K562 (cell line): ENCODE results near the gene CRABP2. TPM values are rescaled to one million over a fixed set of nuclear protein-coding genes. Genes with fewer than 3 reads are reported as not detected.

Experiments used
- CAMTA2 ChIP-seq: fragments of 250-450 bp; sonication (Bioruptor Pico); conservative IDR thresholded peaks from 2 replicates; pipeline ENCODE4 v1.5.1; 2022
- OTX1 ChIP-seq: fragments of 450-650 bp; formaldehyde crosslinking; IDR thresholded peaks from 2 replicates; pipeline ENCODE4 v1.4.0; 2022; ENCODE audit warnings: mild to moderate bottlenecking
- PTTG1 ChIP-seq: fragments of 450-650 bp; IDR thresholded peaks from 2 replicates; pipeline ENCODE4 v1.6.1; 2016; ENCODE audit warnings: low read depth, mild to moderate bottlenecking, missing genetic modification characterization, missing compliant biosample characterization
- SNIP1 ChIP-seq: fragments of 450-650 bp; IDR thresholded peaks from 2 replicates; pipeline ENCODE4 v1.7.1; 2017; ENCODE audit warnings: low read depth, mild to moderate bottlenecking
- ZBTB40 ChIP-seq, 2 experiments: fragments of 450-650 bp in 1 of 2; sonication (generic) in 1 of 2; formaldehyde crosslinking in 1 of 2; IDR thresholded peaks; 2 replicates each; pipeline versions ENCODE4 v1.7.1 to v1.9.0; 2016 to 2022; ENCODE audit warnings: inconsistent platforms in 1 of 2, mild to moderate bottlenecking in 1 of 2, missing genetic modification reagents in 1 of 2
- ZMIZ1 ChIP-seq, 2 experiments: fragments of 150-350 bp in 1 of 2; IDR thresholded peaks; 2 replicates each; pipeline ENCODE4 v1.6.1; 2012 to 2016; ENCODE audit warnings: low read depth in 2 of 2, low read length in 2 of 2, mild to moderate bottlenecking in 1 of 2, moderate library complexity in 1 of 2
- polyA plus RNA-seq, 8 experiments: library from polyadenylated mRNA; depleted of rRNA in 4 of 8; stranded (reverse) in 5 of 8; unstranded in 3 of 8; fragments of >200 nt; fragmentation: Nextera tagmentation in 2 of 8; fragmentation: Illumina TruSeq in 1 of 8; extraction: Ambion mirVana in 2 of 8; extraction: Trizol in 1 of 8; gene quantifications; 2 replicates each; pipeline versions ENCODE4 v1.2.1 to v1.2.3, GENCODE V29; 2011 to 2014; ENCODE audit warnings: inconsistent platforms in 1 of 8, missing spikeins in 1 of 8
- total RNA-seq, 7 experiments: library from RNA; depleted of rRNA in 6 of 7; stranded (reverse); fragments of >200 nt in 6 of 7; fragmentation: Illumina TruSeq in 2 of 7; extraction: Trizol in 2 of 7; gene quantifications; 2 replicates each; pipeline versions ENCODE4 v1.2.1 to v1.2.3, GENCODE V29; 2011 to 2021; ENCODE audit warnings: low replicate concordance in 1 of 7
- TF ChIP-seq, protein P1 (sequence below): fragments of 250-450 bp; sonication (Bioruptor Pico); IDR thresholded peaks from 2 replicates; pipeline ENCODE4 v1.5.0; 2021; ENCODE audit warnings: mild to moderate bottlenecking, moderate library complexity
- TF ChIP-seq, protein P2 (sequence below): fragments of 450-650 bp; formaldehyde crosslinking; conservative IDR thresholded peaks from 2 replicates; pipeline ENCODE4 v1.4.0; 2022; ENCODE audit warnings: mild to moderate bottlenecking, missing genetic modification characterization

Gene CRABP2
- total and polyA plus RNA-seq, 9 of the 15 experiments (the other 6 are each of a cell fraction or from before 2014, with no cell fraction given) = 0.30 to 2.5 (median 0.82) TPM

GRCh38 chr1:156751757-156752481, 46.5 kb upstream of the CRABP2 start (continued):
- TF ChIP-seq ZBTB40 (IDR thresholded peaks at IDR 0.05) = peak; percentile 50; the same call in 1 of the 2 replicates
- no peak for TF ChIP-seq ZBTB40 (CRISPR knock-in tag; IDR thresholded peaks at IDR 0.05)
- no peak for TF ChIP-seq CAMTA2 (CRISPR knock-in tag)
- TF ChIP-seq ZMIZ1 (IDR thresholded peaks at IDR 0.05; ENCODE audit: low read depth in 2 of 2, low read length in 2 of 2) = peak in 1 of 2 experiments; percentile 94; a peak in 2 of 4 replicates
- TF ChIP-seq, protein P1, sequence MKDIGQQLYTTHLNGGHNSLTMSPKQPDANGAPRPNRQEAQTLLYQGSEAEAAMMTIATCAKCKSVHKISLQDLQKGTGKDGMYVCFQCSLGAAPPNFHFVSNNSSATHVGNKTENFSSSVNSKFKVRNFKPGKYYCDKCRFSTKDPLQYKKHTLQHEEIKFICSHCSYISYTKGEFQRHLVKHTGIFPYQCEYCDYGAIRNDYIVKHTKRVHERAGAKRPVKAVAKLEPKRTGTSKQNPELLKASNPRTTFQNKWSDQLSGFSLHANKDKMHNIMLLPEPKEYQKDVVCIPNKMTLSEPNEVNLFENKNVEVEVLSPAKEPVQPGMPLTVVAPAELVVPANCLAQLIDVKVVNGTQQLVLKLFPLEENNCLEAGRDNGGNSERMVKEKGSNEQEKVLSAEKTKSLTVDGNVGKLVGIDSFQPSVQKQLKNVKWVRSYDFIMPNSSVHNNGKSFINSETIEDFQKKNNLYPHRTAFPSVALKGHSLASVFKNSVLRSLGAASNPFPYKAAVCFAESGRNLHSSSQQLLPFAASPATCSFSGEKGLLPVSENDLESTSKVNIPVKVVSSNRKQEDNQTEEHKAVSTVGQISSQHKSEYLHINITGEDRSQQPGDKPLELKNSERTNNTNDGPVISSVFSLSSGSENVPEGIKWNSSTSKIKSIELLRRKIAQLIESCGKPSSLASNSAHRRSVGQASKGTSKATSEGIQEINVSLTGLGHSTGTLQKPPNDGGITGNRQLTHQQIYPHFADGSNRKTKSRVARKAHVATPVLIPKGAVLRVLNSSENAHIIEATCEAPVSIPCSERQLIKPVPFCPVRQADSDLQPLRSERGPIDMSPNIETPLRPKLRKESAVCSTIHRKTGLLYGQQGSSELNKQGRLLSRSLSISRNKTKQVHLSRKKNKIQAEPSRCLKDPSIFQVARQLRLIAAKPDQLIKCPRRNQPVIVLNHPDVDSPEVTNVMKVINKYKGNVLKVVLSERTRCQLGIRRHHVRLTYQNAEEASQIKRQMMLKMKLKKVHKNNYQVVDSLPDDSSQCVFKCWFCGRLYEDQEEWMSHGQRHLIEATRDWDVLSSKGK (CRISPR knock-in tag) = no peak
- TF ChIP-seq PTTG1 (tag) = no peak
- no peak for TF ChIP-seq SNIP1
- TF ChIP-seq, protein P2, sequence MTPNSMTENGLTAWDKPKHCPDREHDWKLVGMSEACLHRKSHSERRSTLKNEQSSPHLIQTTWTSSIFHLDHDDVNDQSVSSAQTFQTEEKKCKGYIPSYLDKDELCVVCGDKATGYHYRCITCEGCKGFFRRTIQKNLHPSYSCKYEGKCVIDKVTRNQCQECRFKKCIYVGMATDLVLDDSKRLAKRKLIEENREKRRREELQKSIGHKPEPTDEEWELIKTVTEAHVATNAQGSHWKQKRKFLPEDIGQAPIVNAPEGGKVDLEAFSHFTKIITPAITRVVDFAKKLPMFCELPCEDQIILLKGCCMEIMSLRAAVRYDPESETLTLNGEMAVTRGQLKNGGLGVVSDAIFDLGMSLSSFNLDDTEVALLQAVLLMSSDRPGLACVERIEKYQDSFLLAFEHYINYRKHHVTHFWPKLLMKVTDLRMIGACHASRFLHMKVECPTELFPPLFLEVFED (CRISPR knock-in tag) = no peak
- no peak for TF ChIP-seq OTX1 (CRISPR knock-in tag)
